NCI-H446 treated with DMSO at 0.1 percent for 48 hours (cell line): ENCODE data around the gene EDN2.
A peak's percentile ranks its signal among the peaks of the same experiment; 100 is the strongest.

Source experiments
- DNase-seq: peaks from one replicate; lab custom pipeline; 2025; lab: John Stamatoyannopoulos, UW

The EDN2 gene

GRCh38 chr1:41464885-41465284 lies 19.6 kb downstream of the EDN2 start:
- DNase-seq = no peak

- DNase-seq = no peak
Measured at GRCh38 chr1:41463516-41463915, 21.0 kb downstream of the EDN2 start.

- no peak for DNase-seq
Measured at GRCh38 chr1:41462680-41463004, 21.8 kb downstream of the EDN2 start.

GRCh38 chr1:41461790-41462679 lies 22.4 kb downstream of the EDN2 start:
- DNase-seq = peak; percentile 91

GRCh38 chr1:41456847-41457540 lies 27.5 kb downstream of the EDN2 start:
- DNase-seq = peak; percentile 92

- DNase-seq = peak; percentile 100
Measured at GRCh38 chr1:41455479-41456332, 28.8 kb downstream of the EDN2 start.

- peak; percentile 72 for DNase-seq
Measured at GRCh38 chr1:41454406-41454805, 30.1 kb downstream of the EDN2 start.

GRCh38 chr1:41452704-41453290 lies 31.7 kb downstream of the EDN2 start:
- no peak for DNase-seq

- no peak for DNase-seq
Measured at GRCh38 chr1:41450747-41451285, 33.7 kb downstream of the EDN2 start.

- no peak for DNase-seq
Measured at GRCh38 chr1:41449326-41449921, 35.1 kb downstream of the EDN2 start.

GRCh38 chr1:41448821-41449220 lies 35.7 kb downstream of the EDN2 start:
- no peak for DNase-seq

- no peak for DNase-seq
Measured at GRCh38 chr1:41447995-41448770, 36.3 kb downstream of the EDN2 start.

- no peak for DNase-seq
Measured at GRCh38 chr1:41446851-41447610, 37.5 kb downstream of the EDN2 start.

- no peak for DNase-seq
Measured at GRCh38 chr1:41444785-41445184, 39.7 kb downstream of the EDN2 start.

- no peak for DNase-seq
Measured at GRCh38 chr1:41444246-41444645, 40.2 kb downstream of the EDN2 start.

GRCh38 chr1:41442697-41443251 lies 41.7 kb downstream of the EDN2 start:
- peak; percentile 60 for DNase-seq

- DNase-seq = peak; percentile 94
Measured at GRCh38 chr1:41440321-41441085, 44.0 kb downstream of the EDN2 start.

GRCh38 chr1:41439234-41439633 lies 45.2 kb downstream of the EDN2 start:
- peak; percentile 75 for DNase-seq

- DNase-seq = no peak
Measured at GRCh38 chr1:41438711-41439110, 45.8 kb downstream of the EDN2 start.
